MM.1S (cell line): ENCODE results near the gene PARPBP.

Experiments
- CTCF ChIP-seq: fragments of 300-600 bp; sonication (generic); IDR thresholded peaks from 2 replicates; pipeline ENCODE4 v1.5.1; 2016; ENCODE audit warnings: antibody characterized with exemption, low read length, mixed read lengths
- EZH2 ChIP-seq: fragments of 300-600 bp; sonication (generic); optimal IDR thresholded peaks from 2 replicates; pipeline ENCODE3; 2017; ENCODE audit warnings: low read depth, mild to moderate bottlenecking, antibody characterized with exemption, low read length, mixed read lengths

- peak; percentile 74 for TF ChIP-seq CTCF
- TF ChIP-seq EZH2, result no peak
Observed at GRCh38 chr12:102095677-102096263, 24.2 kb upstream of the PARPBP start.
